Stomach (tissue), 4 donors: Measurements from ENCODE around the gene SNX32.

Experiments used
- EP300 ChIP-seq: sonication (generic); formaldehyde crosslinking; IDR thresholded peaks from one replicate; pipeline ENCODE4 v1.6.1; 2017; ENCODE audit warnings: antibody characterized with exemption
- POLR2A ChIP-seq, 4 donors: fragments of 450-650 bp; IDR thresholded peaks; one replicate each; pipeline ENCODE4 v1.6.1; 2016; ENCODE audit warnings: antibody characterized with exemption in 4 of 4, control low read depth in 2 of 4, mild to moderate bottlenecking in 1 of 4, moderate library complexity in 1 of 4

DNA sequence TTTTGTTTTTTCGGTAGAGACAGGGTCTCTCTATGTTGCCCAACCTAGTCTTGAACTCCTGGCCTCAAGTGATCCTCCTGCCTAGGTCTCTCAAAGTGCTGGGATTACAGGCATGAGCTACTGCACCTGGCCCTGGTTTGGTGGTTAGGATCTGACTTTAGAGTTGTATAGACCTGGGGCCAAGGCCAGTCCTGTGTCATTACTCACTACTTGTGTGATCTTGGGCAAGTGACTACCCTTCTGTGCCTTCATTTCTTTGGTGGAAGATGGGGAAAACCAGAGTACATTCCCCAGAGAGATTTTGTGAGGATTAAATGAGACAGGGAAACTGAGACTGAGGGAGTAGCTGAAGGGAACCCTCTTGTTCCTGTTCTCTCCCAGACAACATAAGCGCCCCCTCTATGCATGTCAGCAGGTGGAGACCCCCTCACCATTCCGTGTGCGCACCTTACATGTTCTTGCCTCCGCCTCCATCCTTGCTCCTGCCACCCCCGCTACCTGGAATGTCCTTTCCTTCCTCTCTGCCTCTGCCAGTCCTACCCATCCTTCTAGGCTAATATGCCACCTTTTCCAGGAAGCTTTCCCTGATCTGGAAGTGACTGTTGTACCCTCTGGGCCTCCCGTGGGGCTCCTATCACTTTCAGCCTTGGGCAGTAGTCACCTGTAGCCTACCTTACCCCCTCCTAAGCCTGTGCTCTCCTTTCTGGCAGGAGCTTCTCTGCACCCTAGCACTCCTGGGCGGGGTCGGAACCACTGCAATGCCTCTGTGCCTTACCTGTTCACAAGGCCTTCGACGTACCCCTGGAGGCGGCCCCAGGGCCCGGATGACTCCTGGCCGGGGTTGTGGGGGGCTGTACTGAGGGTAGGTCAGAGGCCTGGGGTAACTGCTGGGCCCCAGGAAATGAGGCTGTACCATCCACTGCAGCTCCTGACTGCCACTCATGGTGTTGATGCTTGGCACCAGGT lies 62.6 kb downstream of the SNX32 start:
- no peak for TF ChIP-seq POLR2A (IDR thresholded peaks at IDR 0.05)
- TF ChIP-seq EP300: no peak
